ENCODE results near the gene AOC2.

DNA sequence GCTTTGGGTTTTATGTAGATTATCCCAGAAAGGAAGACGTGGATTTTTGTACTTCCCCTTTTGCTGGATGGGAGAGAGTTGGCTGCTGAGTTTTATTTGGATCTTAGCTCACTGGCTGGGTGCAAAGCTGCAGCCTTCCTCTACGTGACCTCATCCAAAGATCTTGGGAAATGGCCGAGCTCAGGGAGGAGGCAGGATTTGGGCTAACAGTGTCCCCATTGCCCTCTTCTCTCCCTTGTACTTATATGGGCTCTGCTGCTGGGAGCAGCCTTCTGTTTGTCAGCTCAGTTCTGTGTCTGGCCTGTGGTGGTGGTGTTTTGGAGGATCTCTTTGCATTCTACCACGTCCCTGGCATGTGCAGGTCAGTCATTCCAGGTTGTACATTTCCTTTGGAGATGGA lies 8.6 kb downstream of the AOC2 start:
- TF ChIP-seq CREB1 (IDR thresholded peaks at IDR 0.05; ENCODE audit: low read depth) (no peak), YY1 (IDR thresholded peaks at IDR 0.05; ENCODE audit: low read depth) (no peak), NFIC (IDR thresholded peaks at IDR 0.05) (no peak), RAD21 (IDR thresholded peaks at IDR 0.05; ENCODE audit: low read depth) (no peak), EP300 (IDR thresholded peaks at IDR 0.05; ENCODE audit: borderline replicate concordance) (no peak), TCF12 (IDR thresholded peaks at IDR 0.05; ENCODE audit: low read depth) (no peak), CEBPB (IDR thresholded peaks at IDR 0.05) (no peak), TAF1 (IDR thresholded peaks at IDR 0.05; ENCODE audit: low read depth) (no peak), MAX (IDR thresholded peaks at IDR 0.05) (no peak), TEAD4 (IDR thresholded peaks at IDR 0.05) (no peak)
